ENCODE measurements around the gene THAP4. TPM values are rescaled to one million over a fixed set of nuclear protein-coding genes. Genes with fewer than 3 reads are reported as not detected.

The THAP4 gene
- total RNA-seq, 1 experiment from 2014 or later = 71.2 TPM

- Histone ChIP-seq H3K4me3 (replicated peaks in 1 of 2; ENCODE audit: low read depth in 1 of 2, low read length in 2 of 2) (no peak overlapping the region), H3K4me2 (ENCODE audit: low read length) (no peak overlapping the region), H3K4me1 (ENCODE audit: control insufficient read depth in 1 of 2, insufficient read depth in 2 of 2, low read length in 2 of 2) (peaks cover 16 to 44% of the 10 kb centered on the region in 2 experiments), H2AFZ (ENCODE audit: low read depth, low read length, poor library complexity, severe bottlenecking) (no peak overlapping the region), H3K79me2 (ENCODE audit: insufficient read depth, low read length) (no peaks in the 10 kb centered on the region), H3K27ac (ENCODE audit: low read depth, low read length) (no peak overlapping the region), H4K20me1 (ENCODE audit: insufficient read depth) (no peaks in the 10 kb centered on the region), H3K9me2 (ENCODE audit: insufficient read depth) (no peaks in the 10 kb centered on the region), H3K27me3 (ENCODE audit: insufficient read depth, low read length) (no peaks in the 10 kb centered on the region), H3K9ac (ENCODE audit: low read length) (no peak overlapping the region), H3K9me3 (ENCODE audit: control insufficient read depth in 1 of 2, insufficient read depth in 1 of 2, low read depth in 1 of 2, low read length in 2 of 2) (no peaks in the 10 kb centered on the region), H3K36me3 (ENCODE audit: control insufficient read depth in 1 of 2, insufficient read depth in 2 of 2, low read length in 2 of 2) (no peaks in the 10 kb centered on the region)
- BruUV-seq (replicated peaks) = no TSS peak
- ChIA-PET POLR2A (no interaction called here), RAD21 (ENCODE audit: low non-redundant PET in 1 of 2, low total read pairs in 2 of 2, uncharacterized antibody in 2 of 2, unreplicated experiment in 2 of 2) (no interaction called here), CTCF (no interaction called here)
- ATAC-seq = no peak
- intact Hi-C loops (cut with micrococcal nuclease) = loop anchor here (5.0 kb wide), 1 partner anchor 187 kb away; the partner anchor contains the start of gene D2HGDH
- TF ChIP-seq ELF1 (IDR thresholded peaks at IDR 0.05; ENCODE audit: borderline replicate concordance, low read depth) = no peak
- no peak for TF ChIP-seq ZNF274 (IDR thresholded peaks at IDR 0.05; ENCODE audit: low read depth, low read length)
- TF ChIP-seq ZFX (IDR thresholded peaks at IDR 0.05) = no peak
- TF ChIP-seq YY1 (IDR thresholded peaks at IDR 0.05; ENCODE audit: extremely low read depth, insufficient replicate concordance, low read depth, low read length) = no peak
- TF ChIP-seq SIN3A (IDR thresholded peaks at IDR 0.05; ENCODE audit: low read depth) = no peak
- TF ChIP-seq POLR2A (IDR thresholded peaks at IDR 0.05; ENCODE audit: borderline replicate concordance, extremely low read depth, insufficient read depth, insufficient read length) = no peak
- TF ChIP-seq CEBPB (IDR thresholded peaks at IDR 0.05; ENCODE audit: low read depth) = no peak
- TF ChIP-seq POLR2AphosphoS5 (IDR thresholded peaks at IDR 0.05; ENCODE audit: low read depth, low read length) = no peak
- TF ChIP-seq, protein P1, sequence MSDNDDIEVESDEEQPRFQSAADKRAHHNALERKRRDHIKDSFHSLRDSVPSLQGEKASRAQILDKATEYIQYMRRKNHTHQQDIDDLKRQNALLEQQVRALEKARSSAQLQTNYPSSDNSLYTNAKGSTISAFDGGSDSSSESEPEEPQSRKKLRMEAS (IDR thresholded peaks at IDR 0.05) = no peak
- TF ChIP-seq SP1 (IDR thresholded peaks at IDR 0.05; ENCODE audit: low read depth) = no peak
- TF ChIP-seq EZH2 (IDR thresholded peaks at IDR 0.05) = no peak
- no peak for TF ChIP-seq FOSL1 (IDR thresholded peaks at IDR 0.05; ENCODE audit: low read depth)
- TF ChIP-seq EGR1 (IDR thresholded peaks at IDR 0.05; ENCODE audit: low read depth) = no peak
- TF ChIP-seq RAD21 (IDR thresholded peaks at IDR 0.05; ENCODE audit: low read depth) = no peak
- TF ChIP-seq, protein P2, sequence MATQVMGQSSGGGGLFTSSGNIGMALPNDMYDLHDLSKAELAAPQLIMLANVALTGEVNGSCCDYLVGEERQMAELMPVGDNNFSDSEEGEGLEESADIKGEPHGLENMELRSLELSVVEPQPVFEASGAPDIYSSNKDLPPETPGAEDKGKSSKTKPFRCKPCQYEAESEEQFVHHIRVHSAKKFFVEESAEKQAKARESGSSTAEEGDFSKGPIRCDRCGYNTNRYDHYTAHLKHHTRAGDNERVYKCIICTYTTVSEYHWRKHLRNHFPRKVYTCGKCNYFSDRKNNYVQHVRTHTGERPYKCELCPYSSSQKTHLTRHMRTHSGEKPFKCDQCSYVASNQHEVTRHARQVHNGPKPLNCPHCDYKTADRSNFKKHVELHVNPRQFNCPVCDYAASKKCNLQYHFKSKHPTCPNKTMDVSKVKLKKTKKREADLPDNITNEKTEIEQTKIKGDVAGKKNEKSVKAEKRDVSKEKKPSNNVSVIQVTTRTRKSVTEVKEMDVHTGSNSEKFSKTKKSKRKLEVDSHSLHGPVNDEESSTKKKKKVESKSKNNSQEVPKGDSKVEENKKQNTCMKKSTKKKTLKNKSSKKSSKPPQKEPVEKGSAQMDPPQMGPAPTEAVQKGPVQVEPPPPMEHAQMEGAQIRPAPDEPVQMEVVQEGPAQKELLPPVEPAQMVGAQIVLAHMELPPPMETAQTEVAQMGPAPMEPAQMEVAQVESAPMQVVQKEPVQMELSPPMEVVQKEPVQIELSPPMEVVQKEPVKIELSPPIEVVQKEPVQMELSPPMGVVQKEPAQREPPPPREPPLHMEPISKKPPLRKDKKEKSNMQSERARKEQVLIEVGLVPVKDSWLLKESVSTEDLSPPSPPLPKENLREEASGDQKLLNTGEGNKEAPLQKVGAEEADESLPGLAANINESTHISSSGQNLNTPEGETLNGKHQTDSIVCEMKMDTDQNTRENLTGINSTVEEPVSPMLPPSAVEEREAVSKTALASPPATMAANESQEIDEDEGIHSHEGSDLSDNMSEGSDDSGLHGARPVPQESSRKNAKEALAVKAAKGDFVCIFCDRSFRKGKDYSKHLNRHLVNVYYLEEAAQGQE (IDR thresholded peaks at IDR 0.05; ENCODE audit: low read depth) = no peak
- TF ChIP-seq EZH2phosphoT487 (IDR thresholded peaks at IDR 0.05; ENCODE audit: borderline replicate concordance) = no peak
- TF ChIP-seq ZBTB33 (IDR thresholded peaks at IDR 0.05; ENCODE audit: extremely low read depth, insufficient replicate concordance, low read length) = no peak
- no peak for TF ChIP-seq JUND (IDR thresholded peaks at IDR 0.05)
- DNase-seq (ENCODE audit: low read depth, low spot score) = no peak
These were observed 91.9 kb downstream of the THAP4 start for GRCh38 chr2:241545106-241545505.

Measured in HCT116 (cell line).